Panc1 (cell line): ENCODE data around the gene ALG12. TPM values are rescaled to one million over a fixed set of nuclear protein-coding genes. Genes with fewer than 3 reads are reported as not detected.

Experiments used
- ATAC-seq: fragments of 200-7000 bp; cut with Tn5 transposase; 2 replicates; pipeline ENCODE4 v1.9.1; 2020; ENCODE audit warnings: mild to moderate bottlenecking, moderate library complexity
- BruUV-seq: library from RNA; stranded (reverse); fragments of 400-500 nt; replicated peaks from 2 replicates; lab custom pipeline; 2021; lab: Mats Ljungman, UMichigan
- CTCF ChIA-PET: fragments of 300-600 bp; sonication (Branson Sonifier 250); formaldehyde crosslinking; loops from one replicate; lab custom pipeline; 2022; ENCODE audit warnings: antibody characterized with exemption; lab: Charles Lee
- POLR2A ChIA-PET: fragments of 300-600 bp; sonication (Branson Sonifier 250); formaldehyde crosslinking; loops from one replicate; lab custom pipeline; 2022; ENCODE audit warnings: antibody characterized with exemption; lab: Charles Lee
- DNase-seq: peaks from one replicate; pipeline ENCODE4 v3.0.0-alpha.2; 2010; ENCODE audit warnings: low read depth, low spot score
- H3K27ac ChIP-seq: 2 replicates; pipeline ENCODE4 v1.5.1; 2011; ENCODE audit warnings: mild to moderate bottlenecking, low read length, inconsistent platforms
- H3K27me3 ChIP-seq: fragments of 200-500 bp; sonication (Bioruptor generic); 2 replicates; pipeline ENCODE4 v1.6.0; 2014; ENCODE audit warnings: low read length, inconsistent platforms; ENCODE audit not compliant: control insufficient read depth, insufficient read depth
- H3K36me3 ChIP-seq: fragments of 200-500 bp; sonication (Bioruptor generic); 2 replicates; pipeline ENCODE4 v1.5.1; 2014; ENCODE audit warnings: inconsistent platforms, mild to moderate bottlenecking, low read length, moderate library complexity; ENCODE audit not compliant: control insufficient read depth, insufficient read depth
- H3K4me1 ChIP-seq: 2 replicates; pipeline ENCODE4 v1.5.1; 2011; ENCODE audit warnings: inconsistent platforms, mild to moderate bottlenecking, low read length, moderate library complexity; ENCODE audit not compliant: control insufficient read depth, insufficient read depth
- H3K4me3 ChIP-seq, 2 experiments: 2 replicates each; pipeline ENCODE4 v1.5.1; 2011 to 2012; ENCODE audit warnings: low read depth in 2 of 2, low read length in 2 of 2, mild to moderate bottlenecking in 2 of 2, inconsistent platforms in 1 of 2, moderate library complexity in 1 of 2
- H3K9me3 ChIP-seq: fragments of 200-500 bp; sonication (Bioruptor generic); 2 replicates; pipeline ENCODE4 v1.5.1; 2014; ENCODE audit warnings: low read depth, mild to moderate bottlenecking, inconsistent platforms, low read length, moderate library complexity; ENCODE audit not compliant: control insufficient read depth, insufficient read depth
- POLR2AphosphoS5 ChIP-seq: IDR thresholded peaks from 2 replicates; pipeline ENCODE4 v1.6.1; 2012; ENCODE audit warnings: mild to moderate bottlenecking, low read depth, low read length, moderate library complexity
- REST ChIP-seq, 2 experiments: IDR thresholded peaks; 2 replicates each; pipeline ENCODE4 v1.6.1; 2011 to 2012; ENCODE audit warnings: low read depth in 2 of 2, control low read depth in 1 of 2, low read length in 1 of 2, mild to moderate bottlenecking in 1 of 2, moderate library complexity in 1 of 2; ENCODE audit not compliant: insufficient read depth in 1 of 2
- SIN3A ChIP-seq: IDR thresholded peaks from 2 replicates; pipeline ENCODE4 v1.6.1; 2012; ENCODE audit warnings: low read depth, mild to moderate bottlenecking, low read length, moderate library complexity, borderline replicate concordance; ENCODE audit not compliant: insufficient read depth
- TCF7L2 ChIP-seq: IDR thresholded peaks from 2 replicates; pipeline ENCODE4 v1.6.1; 2011; ENCODE audit warnings: mild to moderate bottlenecking, low read depth, low read length, inconsistent platforms
- in situ Hi-C: cut with HindIII; loops from 2 replicates; pipeline ENCODE4 v1.10.0; 2016; ENCODE audit warnings: low sequenced_read_pairs, low pct_unique_long_range_greater_than_20kb
- intact Hi-C: fragments of 100-400 bp; cut with micrococcal nuclease; formaldehyde crosslinking; loops from one replicate; pipeline ENCODE4 v1.10.0; 2022; ENCODE audit not compliant: unreplicated experiment
- total RNA-seq: library from RNA; stranded (reverse); gene quantifications from one replicate; pipeline ENCODE4 v1.2.1, GENCODE V29; 2021; ENCODE audit not compliant: unreplicated experiment
- TF ChIP-seq, protein P1 (sequence below): fragments of 450-650 bp; IDR thresholded peaks from 2 replicates; pipeline ENCODE4 v1.5.1; 2017; ENCODE audit warnings: mild to moderate bottlenecking

The ALG12 gene
- total RNA-seq, 1 experiment from 2014 or later: 23.4 TPM

DNA sequence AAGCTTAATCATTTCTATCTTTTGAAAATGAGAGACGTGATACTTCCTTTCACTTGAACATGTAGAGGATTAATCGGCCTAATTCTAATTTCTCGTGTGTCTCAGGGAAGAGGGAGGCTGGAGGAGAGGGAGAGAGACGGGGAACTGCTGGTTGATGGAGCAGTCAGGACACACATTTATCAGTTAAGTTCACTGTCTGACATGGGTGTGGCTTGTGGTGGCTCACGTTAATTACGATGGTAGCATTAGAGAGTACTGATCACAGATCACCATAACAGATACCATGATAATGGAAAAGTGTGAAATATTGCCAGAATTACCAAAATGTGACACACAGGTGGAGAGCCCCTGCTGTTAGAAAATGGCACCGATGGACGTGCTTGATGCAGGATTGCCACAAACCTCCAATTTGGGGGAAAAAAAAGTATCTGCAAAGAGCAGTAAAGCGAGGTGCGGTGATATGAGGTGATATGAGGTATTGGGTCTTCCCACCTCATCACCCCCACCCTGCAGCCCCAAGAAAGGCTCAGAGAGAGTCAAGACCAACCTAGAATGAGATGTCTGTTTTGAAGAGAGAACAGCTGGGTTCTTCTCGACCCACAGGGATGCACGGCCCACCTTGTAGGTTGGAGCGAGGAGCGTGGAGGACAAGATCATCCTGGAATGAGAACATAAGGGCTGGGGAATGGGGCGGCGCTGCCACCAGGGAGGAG is 44.9 kb downstream of the ALG12 start:
- no peaks in the 10 kb centered on the region for H3K4me1 ChIP-seq
- H3K27me3 ChIP-seq: no peaks in the 10 kb centered on the region
- intact Hi-C loops: no loop called here
- CTCF ChIA-PET: interaction anchor here (0.8 kb wide), 1 partner anchor 14 kb away, joined by 3 read pairs; no protein-coding TSS in a partner anchor
- POLR2A ChIA-PET: no interaction called here
- DNase-seq: no peak
- ATAC-seq: no peak
- BruUV-seq: no TSS peak
- H3K36me3 ChIP-seq: no peaks in the 10 kb centered on the region
- H3K4me3 ChIP-seq: no peak overlapping the region
- H3K27ac ChIP-seq: no peak overlapping the region
- TF ChIP-seq TCF7L2 (no peak), POLR2AphosphoS5 (no peak), SIN3A (no peak), REST (IDR thresholded peaks at IDR 0.05; ENCODE audit: insufficient read depth in 1 of 2, low read depth in 2 of 2, low read length in 1 of 2) (no peak)
- TF ChIP-seq, protein P1, sequence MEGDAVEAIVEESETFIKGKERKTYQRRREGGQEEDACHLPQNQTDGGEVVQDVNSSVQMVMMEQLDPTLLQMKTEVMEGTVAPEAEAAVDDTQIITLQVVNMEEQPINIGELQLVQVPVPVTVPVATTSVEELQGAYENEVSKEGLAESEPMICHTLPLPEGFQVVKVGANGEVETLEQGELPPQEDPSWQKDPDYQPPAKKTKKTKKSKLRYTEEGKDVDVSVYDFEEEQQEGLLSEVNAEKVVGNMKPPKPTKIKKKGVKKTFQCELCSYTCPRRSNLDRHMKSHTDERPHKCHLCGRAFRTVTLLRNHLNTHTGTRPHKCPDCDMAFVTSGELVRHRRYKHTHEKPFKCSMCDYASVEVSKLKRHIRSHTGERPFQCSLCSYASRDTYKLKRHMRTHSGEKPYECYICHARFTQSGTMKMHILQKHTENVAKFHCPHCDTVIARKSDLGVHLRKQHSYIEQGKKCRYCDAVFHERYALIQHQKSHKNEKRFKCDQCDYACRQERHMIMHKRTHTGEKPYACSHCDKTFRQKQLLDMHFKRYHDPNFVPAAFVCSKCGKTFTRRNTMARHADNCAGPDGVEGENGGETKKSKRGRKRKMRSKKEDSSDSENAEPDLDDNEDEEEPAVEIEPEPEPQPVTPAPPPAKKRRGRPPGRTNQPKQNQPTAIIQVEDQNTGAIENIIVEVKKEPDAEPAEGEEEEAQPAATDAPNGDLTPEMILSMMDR: no peak
- in situ Hi-C loops: no loop called here
- peaks cover 5% of the 10 kb centered on the region; the same call in 1 of the 2 replicates for H3K9me3 ChIP-seq

DNA sequence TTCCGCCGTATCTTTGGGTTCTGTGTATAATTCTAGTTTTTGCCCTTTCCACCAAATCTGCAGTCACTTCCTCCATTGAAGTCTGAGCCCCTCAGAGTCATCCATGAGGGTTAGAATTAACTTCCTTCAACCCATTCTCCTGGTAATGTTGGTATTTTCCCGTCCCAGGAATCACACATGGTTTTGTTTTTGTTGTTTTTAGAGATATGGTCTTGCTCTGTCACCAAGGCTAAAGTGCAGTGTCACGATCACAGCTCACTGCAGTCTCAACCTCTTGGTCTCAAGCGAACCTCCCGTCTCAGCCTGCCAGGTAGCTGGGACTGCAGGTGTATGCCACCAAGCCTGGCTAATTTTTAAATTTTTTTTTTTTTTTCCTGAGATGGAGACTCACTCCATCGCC is 45.9 kb downstream of the ALG12 start:
- Histone ChIP-seq H3K27me3 (no peaks in the 10 kb centered on the region), H3K36me3 (no peaks in the 10 kb centered on the region), H3K4me3 (no peak overlapping the region), H3K27ac (no peak overlapping the region), H3K9me3 (peaks cover 5% of the 10 kb centered on the region; the same call in 1 of the 2 replicates), H3K4me1 (no peaks in the 10 kb centered on the region)
- BruUV-seq: no TSS peak
- CTCF ChIA-PET: no interaction called here
- ATAC-seq: no peak
- DNase-seq: no peak
- intact Hi-C loops (no loop called here), in situ Hi-C loops (no loop called here)
- POLR2A ChIA-PET: no interaction called here
- TF ChIP-seq POLR2AphosphoS5 (no peak), TCF7L2 (no peak), REST (IDR thresholded peaks at IDR 0.05; ENCODE audit: insufficient read depth in 1 of 2, low read depth in 2 of 2, low read length in 1 of 2) (no peak), SIN3A (no peak)
- TF ChIP-seq, protein P1: no peak
